ENCODE data around the gene OXCT2.
"Not testable (repeated sequence)": the region's sequence is repeated elsewhere in the genome, so short reads cannot be mapped to it uniquely, and the experiment has no call there.

OXCT2 gene

DNA sequence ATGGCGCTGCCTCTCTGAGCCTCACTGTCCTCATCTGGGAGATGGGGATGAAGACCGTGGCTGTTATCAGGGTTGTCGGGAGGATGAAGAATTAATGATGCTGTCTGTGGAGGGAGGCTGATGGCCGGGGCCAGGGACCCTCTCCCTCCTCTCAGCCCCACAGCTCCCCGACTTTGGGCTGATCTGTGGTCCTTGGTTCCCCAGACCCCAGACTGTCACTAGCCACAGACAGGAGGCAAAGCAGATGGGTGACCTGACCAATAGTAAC is 15.9 kb upstream of the OXCT2 start:
- DNase-seq = not testable (repeated sequence)

DNA sequence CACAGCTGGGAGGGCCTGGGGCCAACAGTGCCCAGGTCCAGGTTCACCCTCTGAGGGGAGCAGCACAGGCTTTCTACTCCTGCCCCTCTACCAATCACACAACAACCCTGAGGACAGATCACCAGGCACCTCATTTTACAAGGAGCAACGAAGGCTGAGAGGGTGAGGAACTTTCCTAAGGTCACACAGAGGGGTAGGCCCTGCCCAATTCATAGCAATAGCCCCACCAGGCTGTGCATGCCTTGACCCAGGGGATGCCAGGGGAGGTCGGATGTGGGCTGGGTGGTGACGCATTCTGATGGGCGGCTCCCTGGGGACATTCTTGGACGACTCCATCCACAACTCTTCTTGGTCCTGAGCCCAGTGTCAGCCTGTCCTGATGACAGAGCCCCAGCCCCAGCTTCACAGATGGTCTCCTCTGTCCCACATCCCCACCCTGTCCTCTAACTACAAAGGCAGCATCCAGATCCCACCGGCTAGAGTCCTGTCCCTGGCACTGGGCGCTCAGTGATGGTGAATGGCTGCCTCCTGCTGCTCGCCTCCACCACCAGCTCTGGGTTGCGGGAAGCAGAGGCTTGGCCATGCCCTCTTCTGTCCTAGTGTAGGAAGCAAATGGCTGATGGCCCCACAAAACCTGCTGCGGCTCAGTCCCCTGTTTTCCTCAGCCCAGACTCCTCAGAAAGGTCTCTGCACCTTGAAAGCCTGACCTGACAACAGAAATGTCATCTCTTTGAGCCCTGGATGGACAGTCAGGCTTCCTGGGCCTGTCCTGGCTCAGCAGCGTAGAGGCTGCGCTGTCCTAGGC is 15.4 kb upstream of the OXCT2 start:
- not testable (repeated sequence) for DNase-seq

DNA sequence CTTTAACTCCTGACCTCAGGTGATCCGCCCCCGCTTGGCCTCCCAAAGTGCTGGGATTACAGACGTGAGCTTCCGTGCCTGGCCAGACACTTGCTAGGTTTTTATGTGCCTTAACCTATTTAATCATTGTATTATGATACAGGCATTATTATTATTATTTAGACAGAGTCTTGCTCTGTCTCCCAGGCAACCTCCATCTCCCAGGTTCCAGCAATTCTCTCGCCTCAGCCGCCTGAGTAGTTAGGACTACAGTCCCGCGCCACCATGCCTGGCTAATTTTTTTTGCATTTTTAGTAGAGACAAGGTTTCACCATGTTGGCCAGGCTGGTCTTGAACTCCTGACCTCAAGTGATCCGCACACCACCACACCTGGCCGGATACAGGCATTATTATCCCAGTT is 11.5 kb upstream of the OXCT2 start:
- DNase-seq = not testable (repeated sequence)

- DNase-seq = no peak
Observed at GRCh38 chr1:39782103-39782502, 11.0 kb upstream of the OXCT2 start.

- DNase-seq = no peak
Observed at GRCh38 chr1:39781349-39781715, 10.2 kb upstream of the OXCT2 start.

- DNase-seq = no peak
Observed at GRCh38 chr1:39779821-39780220, 8.7 kb upstream of the OXCT2 start.

DNA sequence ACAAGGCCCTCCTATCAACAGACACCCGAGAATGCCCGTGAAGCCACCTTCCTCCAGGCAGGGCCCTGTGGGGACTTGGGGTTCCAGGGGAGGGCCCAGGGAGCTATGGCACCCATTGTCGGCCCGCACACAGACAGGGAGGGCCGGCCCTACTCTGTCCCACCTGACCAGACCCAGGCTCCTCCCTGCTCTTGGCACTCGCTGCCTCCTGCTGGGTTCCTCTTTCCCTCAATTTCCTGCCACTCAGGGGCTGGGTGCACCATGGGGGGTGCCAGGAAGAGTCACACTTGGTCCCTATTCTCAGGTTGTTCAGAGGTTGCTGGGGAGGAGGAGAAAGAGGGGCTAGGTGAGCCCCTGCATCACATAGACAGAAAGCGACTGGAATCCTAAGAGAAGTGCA is 8.0 kb upstream of the OXCT2 start:
- DNase-seq = no peak

DNA sequence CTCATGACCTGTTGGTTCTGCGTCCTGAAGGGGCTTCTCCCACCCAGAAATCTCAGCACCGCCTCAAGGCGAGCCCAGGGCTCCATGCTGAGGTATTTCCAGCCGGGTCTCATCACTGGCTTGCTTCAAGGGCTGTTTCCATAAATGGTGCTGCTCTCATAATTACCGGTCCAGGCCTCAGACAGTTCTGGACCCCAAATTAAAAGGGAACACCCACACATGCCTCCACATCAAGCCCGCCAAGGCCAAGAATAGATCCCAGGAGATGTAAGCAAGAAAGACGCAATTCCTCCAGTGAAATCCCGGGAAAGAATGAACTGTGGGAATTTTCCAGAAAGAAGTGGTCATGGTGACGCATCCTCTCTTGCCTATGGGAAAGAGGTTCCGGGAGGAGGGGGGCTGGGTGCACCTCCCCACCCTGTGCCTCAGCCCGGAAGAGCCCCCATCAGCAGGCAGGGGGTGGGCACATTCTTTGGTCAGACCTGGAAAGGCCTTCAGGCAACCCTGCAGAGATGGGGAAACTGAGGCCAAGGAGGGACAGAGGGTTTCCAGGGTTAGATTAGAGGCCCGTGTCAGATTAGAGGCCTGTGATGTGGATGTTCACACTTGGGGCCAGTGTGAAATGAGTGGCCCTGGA is 7.4 kb upstream of the OXCT2 start:
- not testable (repeated sequence) for DNase-seq

- not testable (repeated sequence) for DNase-seq
Observed at GRCh38 chr1:39777896-39778295, 6.7 kb upstream of the OXCT2 start.

- no peak for DNase-seq
Observed at GRCh38 chr1:39777306-39777705, 6.2 kb upstream of the OXCT2 start.

- no peak for DNase-seq
Observed at GRCh38 chr1:39776886-39777285, 5.7 kb upstream of the OXCT2 start.

DNA sequence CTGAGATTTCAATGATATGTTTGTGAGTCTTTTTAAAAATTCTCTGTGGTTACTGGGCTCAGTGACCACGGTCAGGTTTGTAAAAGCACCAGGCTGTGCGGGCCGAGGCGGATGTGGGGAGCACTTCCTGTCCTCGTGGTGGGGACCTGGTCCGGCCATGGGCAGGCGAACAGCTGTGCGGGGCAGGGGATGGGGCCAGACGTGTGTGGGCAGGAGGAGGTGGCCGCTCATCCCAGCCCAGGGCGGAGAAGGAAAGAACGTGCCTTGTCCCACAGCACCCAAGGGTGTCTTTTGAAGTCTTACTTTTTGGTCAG is 5.2 kb upstream of the OXCT2 start:
- DNase-seq = no peak

DNA sequence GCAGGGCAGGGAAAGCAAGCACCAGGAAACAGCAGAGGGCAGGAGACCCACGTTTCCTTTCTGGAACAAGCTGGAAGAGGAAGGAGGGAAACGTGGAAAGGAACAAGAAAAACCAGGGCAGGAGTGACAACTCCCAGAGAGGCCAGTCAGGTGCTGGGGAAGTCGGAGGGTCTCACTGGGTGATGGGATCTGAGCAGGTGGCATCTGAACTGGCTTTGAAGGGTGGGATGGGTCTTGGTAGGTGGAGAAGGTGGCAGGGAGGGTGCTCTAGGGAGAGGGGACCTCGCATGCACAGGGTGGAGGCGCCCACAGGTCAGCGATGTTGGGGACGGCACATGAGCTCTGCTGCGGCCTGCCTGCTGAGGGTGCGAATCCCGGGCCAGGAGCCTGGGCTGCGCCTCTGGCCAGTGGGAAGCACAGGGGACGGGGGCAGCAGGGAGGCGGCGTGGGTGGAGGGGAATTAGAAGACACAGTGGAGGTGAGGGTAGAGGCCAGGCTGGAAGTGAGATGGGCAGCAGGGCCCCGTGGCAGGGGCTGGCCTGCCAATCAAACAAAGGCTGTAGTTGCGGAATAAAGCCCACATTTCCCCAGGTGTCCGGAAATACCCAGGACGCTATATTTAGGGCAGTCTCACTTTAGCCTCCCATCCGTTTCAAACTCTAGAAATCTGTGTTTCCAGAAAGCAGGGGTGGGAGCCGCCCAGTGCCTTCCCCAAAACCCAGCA is 4.7 kb upstream of the OXCT2 start:
- not testable (repeated sequence) for DNase-seq

GRCh38 chr1:39775141-39775540 is 4.0 kb upstream of the OXCT2 start:
- not testable (repeated sequence) for DNase-seq

DNA sequence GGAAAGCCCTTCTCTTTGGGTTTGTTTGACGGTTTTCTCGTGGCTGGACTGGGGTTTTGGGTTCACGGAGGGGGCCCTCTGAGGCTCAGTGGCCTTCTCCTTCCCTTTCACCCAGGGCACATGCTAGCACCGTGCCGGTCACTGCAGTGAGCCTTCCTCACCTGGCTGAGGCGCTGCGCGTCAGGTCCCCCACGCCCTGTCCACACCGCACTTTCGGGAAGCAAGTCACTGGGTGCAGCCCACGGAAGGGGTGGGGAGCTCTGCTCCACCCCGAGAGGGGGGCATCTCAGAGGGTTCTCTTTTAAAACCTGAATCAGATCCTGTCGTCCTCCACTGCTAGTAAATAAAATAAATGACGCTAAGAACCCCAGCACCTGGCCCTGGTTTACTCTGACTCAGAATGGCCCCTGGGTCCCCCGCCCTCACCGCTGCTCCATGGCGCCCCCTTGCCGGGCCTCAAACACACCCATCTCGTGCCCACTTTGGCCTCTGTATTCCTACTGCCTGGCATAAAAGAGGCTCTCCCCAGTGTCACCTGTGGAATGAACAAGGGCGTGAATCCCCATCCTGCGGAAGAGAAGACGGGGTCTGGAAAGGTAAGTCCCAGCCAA is 2.3 kb upstream of the OXCT2 start:
- DNase-seq = not testable (repeated sequence)

DNA sequence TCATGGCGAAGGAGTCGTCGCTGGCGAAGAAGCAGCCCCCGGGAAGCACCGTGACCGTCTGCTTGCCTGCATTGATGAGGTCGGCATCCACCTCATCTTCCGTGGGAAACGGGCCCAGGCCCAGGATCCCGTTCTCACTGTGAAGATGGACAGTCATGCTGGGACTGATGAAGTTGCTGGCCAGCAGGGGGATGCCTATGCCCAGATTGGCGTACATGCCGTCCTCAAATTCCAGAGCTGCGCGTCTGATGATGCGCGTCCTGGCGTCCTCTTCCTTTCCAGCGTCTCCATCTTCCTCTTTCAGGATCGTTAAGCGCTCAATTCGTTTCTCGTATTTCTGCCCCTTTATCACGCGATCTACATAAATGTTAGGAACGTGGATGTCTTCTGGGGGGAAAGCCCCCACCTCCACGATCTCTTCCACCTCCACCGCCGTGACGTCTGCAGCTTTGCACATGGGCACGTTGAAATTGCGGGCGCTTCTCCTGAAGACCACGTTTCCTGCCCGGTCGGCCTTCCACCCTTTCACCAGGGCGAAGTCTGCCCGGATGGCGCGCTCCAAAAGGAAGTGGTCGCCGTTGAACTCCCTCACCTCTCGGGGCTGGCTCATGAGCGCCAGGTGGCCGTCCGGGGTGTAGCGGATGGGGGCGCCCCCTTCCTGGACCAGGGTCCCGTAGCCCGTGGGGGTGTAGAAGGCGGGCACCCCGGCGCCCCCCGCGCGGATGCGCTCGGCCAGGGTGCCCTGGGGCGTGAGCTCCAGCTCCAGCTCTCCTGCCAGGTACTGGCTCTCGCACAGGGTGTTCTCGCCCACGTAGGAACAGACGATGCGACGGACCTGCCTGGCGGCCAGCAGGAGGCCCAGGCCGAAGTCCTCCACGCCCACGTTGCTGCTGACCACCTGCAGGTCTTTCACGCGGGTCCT is 787 bp downstream of the OXCT2 start:
- DNase-seq = peak in 1 of 2 donors; percentile 19

DNA sequence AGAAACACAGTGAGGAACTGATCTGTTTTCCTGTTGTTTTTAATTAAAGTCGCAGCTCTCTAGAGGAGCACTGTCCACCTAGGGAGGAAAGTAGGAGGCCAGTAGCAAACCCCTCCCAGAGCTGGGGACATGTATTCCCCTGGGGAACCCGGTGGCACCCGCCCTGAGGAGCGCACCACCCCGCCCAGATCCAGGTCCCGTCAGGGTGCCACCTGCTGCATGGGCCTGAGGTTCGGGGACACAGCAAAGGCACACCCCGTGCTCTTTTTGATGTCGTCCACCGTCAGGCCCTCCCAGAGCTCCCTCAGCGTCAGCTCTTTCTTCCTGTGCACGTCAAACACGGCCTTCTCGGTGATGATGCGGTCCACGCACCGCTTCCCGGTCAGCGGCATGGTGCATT is 1.6 kb downstream of the OXCT2 start:
- not testable (repeated sequence) for DNase-seq

- not testable (repeated sequence) for DNase-seq
Observed at GRCh38 chr1:39766466-39766865, 4.7 kb downstream of the OXCT2 start.

GRCh38 chr1:39764512-39764911 is 6.6 kb downstream of the OXCT2 start:
- DNase-seq = not testable (repeated sequence)

DNA sequence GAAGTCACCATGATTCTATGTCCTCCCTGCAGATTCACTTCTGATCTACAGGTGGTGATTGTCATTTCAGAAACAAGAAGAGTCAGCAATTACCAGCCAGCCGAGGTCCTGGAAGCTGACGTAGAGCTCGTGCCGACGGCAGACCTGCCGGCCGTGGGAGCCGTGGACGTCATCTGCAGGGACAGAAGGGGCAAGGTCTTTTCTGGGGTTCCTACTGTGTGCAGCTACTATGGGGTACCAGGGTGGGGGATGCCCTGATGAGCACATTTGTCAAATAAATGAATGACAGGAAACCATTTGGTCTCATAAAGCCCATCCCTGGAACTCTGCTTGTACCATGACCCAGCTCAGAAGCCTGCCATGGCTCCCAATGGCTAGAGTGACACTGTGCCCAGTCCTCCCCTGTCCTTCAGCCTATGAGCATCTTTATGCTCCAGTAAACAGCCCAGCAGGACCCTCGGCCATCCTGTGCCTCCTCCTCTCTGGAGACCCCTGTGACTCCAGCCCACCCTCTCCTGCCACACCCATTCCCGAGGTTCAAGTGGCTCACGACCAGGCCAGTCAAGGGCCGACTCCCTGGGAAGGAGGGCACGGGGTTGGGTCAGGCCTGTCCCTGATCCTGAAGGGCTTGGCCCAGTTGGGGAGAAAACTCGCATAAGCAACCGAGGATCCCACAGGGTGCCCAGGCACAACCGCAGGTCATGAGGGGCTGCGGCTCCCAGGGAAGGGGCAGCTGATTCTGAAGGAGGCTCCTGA is 7.4 kb downstream of the OXCT2 start:
- DNase-seq = not testable (repeated sequence)

DNA sequence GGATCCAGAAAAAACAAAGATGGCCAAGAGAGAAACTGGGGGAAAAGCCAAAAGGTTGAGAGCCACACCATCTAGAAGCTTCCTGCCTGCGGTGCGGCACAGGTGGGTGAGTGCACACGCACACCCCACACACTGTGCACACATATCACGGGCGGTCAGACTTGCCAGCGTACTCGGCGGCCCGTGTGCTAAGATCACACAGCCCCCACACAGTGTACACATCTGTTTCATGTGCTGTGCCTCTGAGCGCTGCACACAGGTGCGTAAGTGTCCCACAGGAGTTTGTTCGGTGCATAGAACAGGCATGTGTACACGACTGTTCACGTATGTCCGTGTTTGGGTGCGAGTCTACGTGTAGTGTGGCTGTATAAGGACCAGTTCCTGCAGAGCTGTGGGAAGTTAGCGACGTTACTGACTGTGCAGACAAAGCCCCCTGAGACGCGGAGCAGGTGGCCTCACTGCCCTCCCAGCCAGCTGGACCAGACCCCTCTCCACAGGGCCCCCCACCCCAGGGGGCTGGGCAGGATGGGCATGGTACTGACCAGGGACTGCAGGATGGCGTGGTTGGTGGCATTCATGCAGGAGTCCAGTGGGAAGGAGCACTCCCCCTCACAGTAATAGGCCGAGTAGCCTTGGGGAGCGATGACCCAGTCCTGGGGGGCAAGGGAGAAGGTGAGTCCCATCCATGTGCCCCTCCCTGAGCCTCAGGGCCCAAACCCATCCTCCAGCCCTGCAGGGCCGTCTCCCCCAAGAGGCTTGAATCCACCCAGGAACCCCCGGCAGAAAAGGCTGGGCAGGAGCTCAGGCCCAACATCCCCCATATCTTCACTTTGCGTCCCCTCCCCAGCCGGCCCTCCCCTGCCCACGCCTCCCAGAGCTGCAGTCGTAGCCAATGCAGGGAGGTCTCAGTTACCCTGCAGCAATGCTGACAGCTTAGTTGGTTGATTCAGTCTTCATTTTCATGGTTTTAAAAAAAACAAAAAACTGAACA is 8.3 kb downstream of the OXCT2 start:
- DNase-seq = no peak

All from CD4-positive, alpha-beta T cell treated with Interferon alpha-2 for 1 hour (primary cell).